ENCODE data around the gene TRIO.
A peak's percentile ranks its signal among the peaks of the same experiment; 100 is the strongest.

- TF ChIP-seq CTCF (IDR thresholded peaks at IDR 0.05; ENCODE audit: low read length) (peak; percentile 73), EZH2 (optimal IDR thresholded peaks at IDR 0.05; ENCODE audit: low read depth, low read length) (no peak)
Observed at GRCh38 chr5:14270209-14270702, 127.1 kb downstream of the TRIO start.
